RWPE2 (cell line): Measurements from ENCODE around the gene CPSF4L.

Source experiments
- ATAC-seq: fragments of 200-7000 bp; cut with Tn5 transposase; 3 replicates; pipeline ENCODE4 v1.9.1; 2021; ENCODE audit warnings: low read depth
- DNase-seq: peaks from one replicate; pipeline ENCODE4 v3.0.0-alpha.2; 2020; ENCODE audit warnings: low spot score
- H3K27ac ChIP-seq: fragments of 450-650 bp; 2 replicates; pipeline ENCODE4 v1.5.1; 2017; ENCODE audit warnings: mild to moderate bottlenecking; ENCODE audit not compliant: poor library complexity, severe bottlenecking
- H3K27me3 ChIP-seq: fragments of 250-450 bp; sonication (Bioruptor Pico); 2 replicates; pipeline ENCODE4 v1.5.1; 2021; ENCODE audit warnings: mild to moderate bottlenecking, moderate library complexity; ENCODE audit not compliant: insufficient read depth, poor library complexity, severe bottlenecking
- H3K36me3 ChIP-seq: fragments of 250-450 bp; sonication (Bioruptor Pico); 2 replicates; pipeline ENCODE4 v1.5.1; 2020; ENCODE audit warnings: low read depth, mild to moderate bottlenecking, moderate library complexity
- H3K4me1 ChIP-seq: fragments of 250-450 bp; sonication (Bioruptor Pico); 2 replicates; pipeline ENCODE4 v1.5.1; 2021; ENCODE audit warnings: mild to moderate bottlenecking, moderate library complexity; ENCODE audit not compliant: insufficient read depth, poor library complexity, severe bottlenecking
- H3K4me3 ChIP-seq: fragments of 250-450 bp; sonication (Bioruptor Pico); 2 replicates; pipeline ENCODE4 v1.5.1; 2021; ENCODE audit warnings: mild to moderate bottlenecking, moderate library complexity; ENCODE audit not compliant: severe bottlenecking
- H3K9me3 ChIP-seq: fragments of 250-450 bp; sonication (Bioruptor Pico); 2 replicates; pipeline ENCODE4 v1.5.1; 2021; ENCODE audit warnings: mild to moderate bottlenecking, moderate library complexity; ENCODE audit not compliant: severe bottlenecking
- TF ChIP-seq, protein P1 (sequence below): fragments of 450-650 bp; IDR thresholded peaks from one replicate; pipeline ENCODE4 v1.5.1; 2017; ENCODE audit warnings: mild to moderate bottlenecking, moderate library complexity; ENCODE audit not compliant: poor library complexity, severe bottlenecking

The CPSF4L gene

DNA sequence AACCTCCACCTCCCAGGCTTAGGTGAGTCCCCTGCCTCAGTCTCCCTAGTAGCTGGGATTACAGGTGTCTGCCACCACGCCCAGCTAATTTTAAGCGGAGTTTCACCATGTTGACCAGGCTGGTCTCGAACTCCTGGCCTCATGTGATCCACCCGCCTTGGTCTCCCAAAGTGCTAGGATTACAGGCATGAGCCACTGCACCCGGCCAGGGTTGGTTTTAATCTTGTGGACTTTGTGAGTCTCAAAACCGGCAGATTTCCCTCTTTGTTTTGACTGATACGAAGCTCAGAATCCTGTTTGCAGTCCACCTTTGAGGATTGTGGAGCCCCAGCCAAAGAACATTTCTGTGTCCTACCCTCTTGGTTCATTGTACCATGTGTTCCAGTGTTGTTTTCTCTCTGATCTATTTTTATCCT is 16.4 kb upstream of the CPSF4L start:
- no peaks in the 10 kb centered on the region for H3K27me3 ChIP-seq
- no peaks in the 10 kb centered on the region for H3K9me3 ChIP-seq
- no peaks in the 10 kb centered on the region for H3K4me1 ChIP-seq
- no peak overlapping the region for H3K27ac ChIP-seq
- TF ChIP-seq, protein P1, sequence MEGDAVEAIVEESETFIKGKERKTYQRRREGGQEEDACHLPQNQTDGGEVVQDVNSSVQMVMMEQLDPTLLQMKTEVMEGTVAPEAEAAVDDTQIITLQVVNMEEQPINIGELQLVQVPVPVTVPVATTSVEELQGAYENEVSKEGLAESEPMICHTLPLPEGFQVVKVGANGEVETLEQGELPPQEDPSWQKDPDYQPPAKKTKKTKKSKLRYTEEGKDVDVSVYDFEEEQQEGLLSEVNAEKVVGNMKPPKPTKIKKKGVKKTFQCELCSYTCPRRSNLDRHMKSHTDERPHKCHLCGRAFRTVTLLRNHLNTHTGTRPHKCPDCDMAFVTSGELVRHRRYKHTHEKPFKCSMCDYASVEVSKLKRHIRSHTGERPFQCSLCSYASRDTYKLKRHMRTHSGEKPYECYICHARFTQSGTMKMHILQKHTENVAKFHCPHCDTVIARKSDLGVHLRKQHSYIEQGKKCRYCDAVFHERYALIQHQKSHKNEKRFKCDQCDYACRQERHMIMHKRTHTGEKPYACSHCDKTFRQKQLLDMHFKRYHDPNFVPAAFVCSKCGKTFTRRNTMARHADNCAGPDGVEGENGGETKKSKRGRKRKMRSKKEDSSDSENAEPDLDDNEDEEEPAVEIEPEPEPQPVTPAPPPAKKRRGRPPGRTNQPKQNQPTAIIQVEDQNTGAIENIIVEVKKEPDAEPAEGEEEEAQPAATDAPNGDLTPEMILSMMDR, result no peak
- H3K4me3 ChIP-seq, result no peak overlapping the region
- DNase-seq, result no peak
- ATAC-seq, result no peak
- no peaks in the 10 kb centered on the region for H3K36me3 ChIP-seq

- Histone ChIP-seq H3K4me1 (peaks cover 7% of the 10 kb centered on the region), H3K9me3 (no peaks in the 10 kb centered on the region), H3K27me3 (no peaks in the 10 kb centered on the region), H3K4me3 (no peak overlapping the region), H3K36me3 (no peaks in the 10 kb centered on the region), H3K27ac (no peak overlapping the region)
- DNase-seq (no peak), ATAC-seq (no peak)
- TF ChIP-seq, protein P1, result no peak
Measured at GRCh38 chr17:73274490-73274889, 12.8 kb upstream of the CPSF4L start.

DNA sequence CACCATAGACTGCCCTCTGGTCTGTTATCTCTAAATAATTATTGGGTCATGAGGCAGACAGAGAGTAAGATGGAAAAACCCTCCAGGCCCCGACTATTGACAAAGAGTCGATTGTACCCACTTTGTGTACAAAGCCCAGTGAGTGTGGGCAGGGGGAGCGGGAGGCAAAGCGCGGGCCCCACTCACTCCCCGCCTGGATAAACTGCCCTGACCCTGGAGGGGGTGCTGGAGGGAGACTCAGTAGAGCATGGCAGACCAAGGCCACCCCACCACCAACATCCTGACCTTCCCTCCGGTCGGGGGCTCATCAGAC is 11.2 kb upstream of the CPSF4L start:
- Histone ChIP-seq H3K27me3 (no peaks in the 10 kb centered on the region), H3K4me3 (no peak overlapping the region), H3K27ac (no peak overlapping the region), H3K36me3 (no peaks in the 10 kb centered on the region), H3K9me3 (no peaks in the 10 kb centered on the region), H3K4me1 (peaks cover 7% of the 10 kb centered on the region)
- TF ChIP-seq, protein P1, result no peak
- ATAC-seq (no peak), DNase-seq (no peak)

DNA sequence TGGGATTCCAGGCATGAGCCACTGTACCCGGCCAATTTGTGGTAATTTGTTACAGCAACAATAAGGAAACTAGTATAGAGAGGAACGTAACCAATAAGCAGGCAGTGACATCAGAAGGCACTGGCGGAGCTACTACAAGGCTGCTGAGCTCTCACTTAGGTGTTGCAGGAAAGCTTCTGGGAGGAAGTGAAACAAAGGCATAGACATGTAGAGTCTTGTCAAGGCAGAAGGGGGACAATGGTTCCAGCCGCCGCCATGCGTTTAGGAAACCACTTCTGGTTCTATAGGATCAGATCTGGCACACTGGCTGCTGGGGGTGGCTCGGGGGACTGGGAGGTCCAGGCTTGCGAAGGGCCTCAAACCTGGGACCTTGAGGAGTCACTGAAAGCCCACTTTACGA is 9.4 kb upstream of the CPSF4L start:
- Histone ChIP-seq H3K27me3 (no peaks in the 10 kb centered on the region), H3K4me3 (no peak overlapping the region), H3K27ac (no peak overlapping the region), H3K9me3 (no peaks in the 10 kb centered on the region), H3K36me3 (no peaks in the 10 kb centered on the region), H3K4me1 (peaks cover 7% of the 10 kb centered on the region)
- DNase-seq (no peak), ATAC-seq (peak; percentile 59; the same call in 2 of the 3 replicates)
- TF ChIP-seq, protein P1, result no peak

DNA sequence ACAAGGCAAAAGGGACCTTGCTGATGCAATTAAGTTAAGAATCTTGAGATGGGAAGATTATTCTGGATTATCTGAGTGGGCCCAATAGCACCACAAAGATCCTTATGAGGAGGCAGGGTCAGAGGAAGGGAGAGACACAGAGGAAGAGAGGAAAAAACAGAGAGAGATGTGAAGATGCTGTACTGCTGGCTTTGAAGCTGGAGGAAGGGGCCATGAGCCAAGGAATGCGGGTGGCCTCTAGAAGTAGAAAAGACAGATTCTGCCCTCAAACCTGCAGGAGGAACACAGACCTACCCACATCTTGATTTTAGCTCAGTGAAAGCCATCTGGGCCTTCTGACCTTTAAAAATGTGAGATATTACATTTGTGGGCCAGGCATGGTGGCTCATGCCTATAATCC is 8.1 kb upstream of the CPSF4L start:
- Histone ChIP-seq H3K9me3 (no peaks in the 10 kb centered on the region), H3K4me3 (no peak overlapping the region), H3K27ac (no peak overlapping the region), H3K27me3 (no peaks in the 10 kb centered on the region), H3K4me1 (peaks cover 7% of the 10 kb centered on the region), H3K36me3 (no peaks in the 10 kb centered on the region)
- TF ChIP-seq, protein P1, result no peak
- DNase-seq (no peak), ATAC-seq (no peak)
